ENCODE measurements around the gene NMUR1.

DNA sequence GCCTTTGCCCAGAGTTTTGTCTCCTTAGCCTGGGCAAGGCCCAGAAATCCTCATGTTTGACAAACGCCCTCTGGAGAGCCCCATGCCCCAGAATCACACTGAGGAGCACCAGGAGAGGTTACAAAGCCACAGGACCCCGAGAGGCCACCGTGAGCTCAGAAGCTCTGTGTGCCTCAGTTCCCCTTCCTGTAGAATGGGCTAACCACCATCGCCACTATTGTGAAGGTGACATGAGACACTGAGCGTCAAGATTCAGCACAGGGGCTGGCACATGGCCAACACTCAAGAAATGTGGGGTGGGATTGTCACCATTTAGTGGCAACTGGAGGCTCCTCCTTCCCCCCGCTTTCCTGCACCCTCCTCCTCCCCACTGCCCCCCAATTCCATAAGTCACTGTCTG lies 1.2 kb upstream of the NMUR1 start:
- TF ChIP-seq, protein P1, sequence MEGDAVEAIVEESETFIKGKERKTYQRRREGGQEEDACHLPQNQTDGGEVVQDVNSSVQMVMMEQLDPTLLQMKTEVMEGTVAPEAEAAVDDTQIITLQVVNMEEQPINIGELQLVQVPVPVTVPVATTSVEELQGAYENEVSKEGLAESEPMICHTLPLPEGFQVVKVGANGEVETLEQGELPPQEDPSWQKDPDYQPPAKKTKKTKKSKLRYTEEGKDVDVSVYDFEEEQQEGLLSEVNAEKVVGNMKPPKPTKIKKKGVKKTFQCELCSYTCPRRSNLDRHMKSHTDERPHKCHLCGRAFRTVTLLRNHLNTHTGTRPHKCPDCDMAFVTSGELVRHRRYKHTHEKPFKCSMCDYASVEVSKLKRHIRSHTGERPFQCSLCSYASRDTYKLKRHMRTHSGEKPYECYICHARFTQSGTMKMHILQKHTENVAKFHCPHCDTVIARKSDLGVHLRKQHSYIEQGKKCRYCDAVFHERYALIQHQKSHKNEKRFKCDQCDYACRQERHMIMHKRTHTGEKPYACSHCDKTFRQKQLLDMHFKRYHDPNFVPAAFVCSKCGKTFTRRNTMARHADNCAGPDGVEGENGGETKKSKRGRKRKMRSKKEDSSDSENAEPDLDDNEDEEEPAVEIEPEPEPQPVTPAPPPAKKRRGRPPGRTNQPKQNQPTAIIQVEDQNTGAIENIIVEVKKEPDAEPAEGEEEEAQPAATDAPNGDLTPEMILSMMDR (optimal IDR thresholded peaks at IDR 0.05 in 1 of 3, IDR thresholded peaks at IDR 0.05 in 1 of 3, conservative IDR thresholded peaks at IDR 0.05 in 1 of 3; ENCODE audit: extremely low read depth in 1 of 3, insufficient read depth in 2 of 3, low read length in 3 of 3) = no peak
- TF ChIP-seq EZH2 (IDR thresholded peaks at IDR 0.05; ENCODE audit: low read length) = no peak

Measured in keratinocyte (primary cell).